Stimulated activated CD8-positive, alpha-beta memory T cell treated with anti-CD3 and anti-CD28 coated beads, Interleukin-12 subunit alpha, Interleukin-12 subunit beta, amount 100 ng/mL, for 24 hours (primary cell): ENCODE data around the gene METTL22.

Experiments used
- DNase-seq: peaks from one replicate; pipeline ENCODE4 v3.0.0-alpha.2; 2020; ENCODE audit errors: extremely low read depth

Gene METTL22

DNA sequence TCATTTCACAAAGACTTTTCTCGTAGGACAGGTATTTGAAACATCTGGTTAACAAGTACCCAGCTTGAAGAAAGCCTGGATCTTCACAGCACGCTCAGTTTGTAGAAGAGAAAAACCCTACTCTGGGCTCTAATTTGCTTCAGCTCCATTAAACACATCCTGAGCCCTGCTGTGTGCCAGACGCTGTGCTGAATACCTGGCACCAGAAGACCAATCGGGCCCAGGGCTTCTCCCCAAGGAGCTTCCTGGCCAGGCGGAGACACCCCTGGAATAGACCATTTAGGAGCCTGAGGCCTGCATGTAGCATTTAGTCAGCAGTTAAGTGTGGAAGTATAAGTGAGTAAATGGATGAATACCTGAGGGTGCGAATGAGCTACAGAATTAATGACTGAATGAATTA, 44.0 kb downstream of the METTL22 start:
- no peak for DNase-seq

DNA sequence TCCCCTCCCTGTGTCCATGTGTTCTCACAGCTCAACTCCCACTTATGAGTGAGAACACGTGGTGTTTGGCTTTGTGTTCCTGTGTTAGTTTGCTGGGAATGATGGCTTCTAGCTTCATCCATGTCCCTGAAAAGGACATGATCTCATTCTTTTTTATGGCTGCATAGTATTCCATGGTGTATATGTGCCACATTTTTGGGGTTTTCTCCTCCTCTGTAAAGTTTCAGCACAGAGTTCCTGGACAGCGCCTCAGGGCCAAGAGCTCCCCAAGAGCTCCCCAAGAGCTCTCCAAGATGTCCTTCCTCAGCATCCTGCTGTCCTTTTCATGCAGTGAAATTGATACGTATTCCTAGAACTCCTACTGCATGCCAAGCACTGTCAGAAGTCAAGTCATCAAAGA, 46.0 kb downstream of the METTL22 start:
- no peak for DNase-seq

DNA sequence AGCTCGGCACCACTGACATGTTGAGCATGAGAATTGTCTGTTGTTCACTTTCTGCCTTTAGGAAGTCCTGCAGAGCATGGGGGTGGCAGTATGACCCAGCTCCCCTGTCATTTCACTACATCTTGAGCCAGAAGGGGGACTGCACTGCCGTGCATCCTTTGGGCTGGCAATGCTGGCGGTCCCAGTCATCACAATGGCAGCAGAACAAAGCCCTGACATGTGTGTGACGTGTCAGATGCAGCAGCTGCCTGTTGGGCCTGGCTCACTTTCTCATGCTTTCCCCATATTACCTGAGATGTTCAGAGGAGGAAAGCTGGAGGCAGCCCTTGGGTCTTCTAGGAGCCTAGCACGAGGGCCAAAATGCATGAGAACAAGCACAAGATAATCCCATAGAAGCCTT, 46.6 kb downstream of the METTL22 start:
- no peak for DNase-seq

DNA sequence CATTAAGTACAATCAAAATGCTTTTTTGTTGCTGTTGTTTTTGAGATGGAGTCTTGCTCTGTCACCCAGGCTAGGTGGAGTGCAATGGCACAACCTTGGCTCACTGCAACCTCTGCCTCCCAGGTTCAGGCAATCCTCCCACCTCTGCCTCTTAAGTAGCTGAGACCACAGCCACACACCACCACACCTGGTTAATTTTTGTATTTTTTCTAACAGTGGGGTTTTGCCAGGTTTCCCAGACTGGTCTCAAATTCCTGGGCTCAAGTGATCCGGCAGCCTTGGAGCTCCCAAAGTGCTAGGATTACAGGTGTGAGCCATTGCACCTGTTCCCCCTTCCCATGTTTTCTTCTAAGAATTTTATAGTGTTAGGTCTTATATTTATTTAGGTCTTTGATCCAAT, 48.0 kb downstream of the METTL22 start:
- DNase-seq = no peak

DNA sequence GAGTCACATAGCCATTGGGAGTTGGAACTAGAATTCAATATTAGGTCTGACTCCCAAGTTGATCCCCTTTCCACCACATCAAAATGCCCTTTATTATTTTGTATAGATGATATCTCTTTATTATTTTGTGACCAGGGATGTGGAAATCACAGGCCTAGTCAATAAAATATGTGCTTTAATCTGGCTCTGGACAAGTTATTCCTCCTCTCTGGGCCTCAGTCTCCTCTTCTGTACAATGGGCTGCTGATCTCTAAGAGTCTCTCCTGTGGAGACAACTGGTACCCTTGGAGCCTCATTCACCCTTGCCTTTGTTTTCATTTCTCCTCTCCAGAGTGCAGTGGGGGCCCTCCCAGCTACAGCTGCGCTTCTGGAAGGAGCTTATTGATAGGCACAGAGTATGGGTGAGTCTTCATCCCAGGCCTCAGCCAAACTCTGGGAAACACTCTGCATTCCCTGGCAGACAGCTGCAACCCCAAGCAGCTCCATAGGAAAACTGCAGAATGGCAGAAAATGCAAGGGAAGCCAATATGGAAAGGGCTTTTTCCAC, 48.6 kb downstream of the METTL22 start:
- DNase-seq = no peak

DNA sequence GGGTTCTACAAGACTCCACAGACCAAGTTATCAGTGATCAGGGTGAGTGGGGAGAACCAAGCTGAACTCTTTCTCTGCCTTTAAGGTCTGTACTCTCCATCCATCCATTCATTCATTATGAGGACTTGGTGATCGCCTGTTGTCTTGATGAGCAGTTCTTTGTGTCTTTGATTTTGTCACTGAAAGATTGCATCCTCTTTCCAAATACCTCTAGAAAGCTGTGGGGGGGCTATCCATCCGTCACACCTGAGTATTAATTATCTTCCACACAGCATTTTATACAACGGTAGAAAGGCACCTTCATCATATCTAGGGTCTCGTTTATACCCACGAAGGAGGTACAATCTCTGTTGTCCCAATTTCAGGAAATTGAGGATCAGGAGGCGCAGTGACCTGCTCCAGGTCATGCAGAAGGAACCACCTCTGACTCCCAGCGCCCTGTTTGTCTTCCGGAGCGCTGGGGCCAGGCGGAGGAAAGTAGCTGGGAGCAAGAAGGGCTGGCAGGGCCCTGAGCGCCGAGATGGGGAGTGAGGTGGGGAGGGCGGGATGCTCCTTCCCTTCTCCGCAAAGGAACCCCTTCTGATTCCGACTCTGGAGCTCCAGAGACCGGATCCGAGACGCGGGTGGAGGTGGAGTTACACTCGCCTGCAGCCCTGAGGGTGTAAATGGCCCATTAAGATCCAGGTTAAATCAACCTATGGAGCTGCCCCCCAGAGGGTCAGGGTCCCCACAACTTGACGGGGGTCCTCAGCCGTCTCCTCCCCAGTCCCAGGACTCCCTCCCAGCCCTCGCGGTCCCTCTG, 52.3 kb downstream of the METTL22 start:
- DNase-seq = no peak

DNA sequence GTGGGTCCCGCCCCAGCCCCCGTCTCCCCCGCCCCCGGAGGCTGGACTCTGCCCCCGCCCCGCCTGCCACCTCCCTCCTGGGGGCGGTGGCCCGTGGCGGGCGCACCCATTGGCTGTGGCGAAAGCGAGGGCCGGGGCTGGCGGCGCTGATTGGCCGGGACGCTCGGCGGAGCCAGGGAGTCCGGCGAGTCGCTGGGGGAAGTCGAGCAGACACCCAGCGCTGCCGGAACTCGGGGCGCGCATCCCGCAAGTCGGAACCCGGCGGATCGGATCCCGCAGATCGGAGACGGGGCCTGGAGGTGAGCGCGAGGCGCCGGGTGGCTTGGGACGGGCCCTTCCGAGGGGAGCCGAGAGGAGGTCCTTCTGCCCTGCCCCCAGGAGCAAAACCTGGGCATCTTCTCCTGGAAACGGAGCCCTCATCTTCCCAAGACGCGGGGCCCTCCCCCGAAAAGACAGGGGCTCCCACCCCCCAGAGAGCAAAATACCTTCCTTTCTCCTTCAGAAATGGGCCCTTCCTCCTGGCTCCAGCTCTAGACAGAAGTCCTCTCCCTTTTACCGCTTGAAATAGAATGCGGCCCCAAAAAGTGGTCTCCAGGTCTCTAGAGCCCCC, 53.0 kb downstream of the METTL22 start, which contains the start of gene ABAT:
ABAT (plus strand) TSS at position 205 of the 610 bp plus-strand sequence. CDS start 61,123 bp downstream, outside the sequence.
- DNase-seq = peak; percentile 70

DNA sequence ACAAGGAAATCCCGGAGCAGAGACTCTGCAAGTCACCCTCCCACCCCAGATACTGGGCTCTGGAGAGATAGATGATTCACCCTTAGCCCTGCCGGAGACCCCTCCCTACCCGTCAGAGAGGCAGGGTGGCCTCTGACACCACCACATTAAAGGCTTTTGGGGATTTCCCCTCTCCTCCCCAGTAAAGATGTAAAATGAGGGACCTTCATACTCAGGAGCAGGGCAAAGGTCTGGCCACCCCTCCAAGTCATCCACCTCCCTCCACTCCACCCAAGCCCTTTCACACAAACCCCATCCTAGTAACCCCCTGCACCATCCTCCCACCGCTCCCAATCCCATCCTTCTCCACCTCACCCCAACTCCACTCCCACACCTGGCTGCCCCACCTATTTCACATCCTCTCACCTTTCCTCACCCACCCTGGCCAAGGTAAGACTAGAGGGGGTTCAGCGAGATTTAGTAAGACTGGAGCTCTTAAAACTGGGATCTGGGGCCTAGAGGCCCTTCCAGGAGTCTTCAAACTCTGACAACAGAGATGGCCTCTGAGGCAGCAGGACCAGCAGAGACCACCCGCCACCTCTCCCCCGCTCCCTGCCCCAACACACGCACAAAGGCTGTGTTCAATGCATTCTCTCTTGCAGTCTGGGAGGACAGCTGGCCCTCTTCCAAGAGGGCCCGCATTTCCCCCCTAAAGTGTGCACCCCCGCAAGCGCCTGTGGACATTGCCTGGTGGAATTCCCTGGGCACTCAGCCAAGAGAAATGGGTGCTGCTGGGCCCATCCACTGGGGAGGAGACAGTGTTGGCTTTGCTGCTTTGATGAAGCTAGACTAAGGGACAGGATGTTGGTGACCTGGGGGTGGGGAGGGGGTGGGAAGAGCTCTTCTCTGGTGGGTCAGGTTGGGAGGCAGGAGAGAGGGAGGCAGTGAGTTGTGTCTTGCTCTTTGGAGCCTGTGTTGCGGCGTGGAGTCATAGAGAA, 54.0 kb downstream of the METTL22 start:
- DNase-seq = no peak

DNA sequence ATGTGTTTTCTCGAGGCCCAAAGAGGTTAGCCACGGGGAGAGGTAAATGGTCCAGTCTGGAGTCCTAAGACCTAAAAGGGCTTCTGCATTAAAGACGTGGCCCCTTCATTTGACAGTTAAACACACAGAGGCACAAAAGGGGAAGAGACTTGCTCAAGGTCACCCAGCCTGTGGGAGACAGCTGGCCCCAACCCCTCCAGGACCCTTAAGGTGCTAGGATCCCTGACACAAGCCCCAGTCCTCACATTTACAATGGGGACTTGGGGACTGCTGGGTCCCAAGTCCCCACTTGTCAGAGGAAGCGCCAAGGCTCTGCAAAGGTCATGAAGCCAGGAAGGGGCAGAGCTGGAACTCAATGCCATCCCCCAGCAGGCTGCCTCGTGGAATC, 54.7 kb downstream of the METTL22 start:
- DNase-seq = no peak

DNA sequence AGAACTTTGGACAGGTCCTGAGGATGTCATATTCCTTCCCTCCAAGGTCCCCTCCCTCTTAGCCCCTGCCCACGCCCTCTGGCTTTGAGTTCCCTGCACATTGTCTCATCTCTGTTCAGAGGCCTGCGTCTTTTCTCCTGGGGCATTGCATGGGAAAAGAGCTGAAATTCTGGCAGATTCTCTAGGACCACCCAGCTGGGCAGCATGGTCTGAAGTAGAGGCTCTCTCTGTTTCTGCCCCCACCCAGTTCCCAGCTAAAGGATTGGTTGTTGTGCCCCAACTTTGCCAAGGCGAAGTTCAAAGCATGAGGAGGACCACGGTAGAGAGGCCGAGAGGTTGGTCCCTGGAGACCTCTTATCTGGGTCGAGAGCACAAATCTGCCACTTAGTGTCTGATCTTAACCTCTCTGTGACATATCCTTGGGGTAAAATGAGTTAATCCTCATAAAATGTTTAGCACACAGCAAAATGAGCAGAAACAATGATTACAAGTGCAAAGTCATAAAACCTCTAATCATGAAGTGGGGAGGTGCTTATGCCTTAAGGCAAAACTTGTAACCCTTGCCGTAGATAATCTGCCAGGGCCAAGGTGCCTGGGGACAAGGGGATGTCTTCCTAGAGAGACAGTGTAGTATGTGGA, 55.4 kb downstream of the METTL22 start:
- no peak for DNase-seq

DNA sequence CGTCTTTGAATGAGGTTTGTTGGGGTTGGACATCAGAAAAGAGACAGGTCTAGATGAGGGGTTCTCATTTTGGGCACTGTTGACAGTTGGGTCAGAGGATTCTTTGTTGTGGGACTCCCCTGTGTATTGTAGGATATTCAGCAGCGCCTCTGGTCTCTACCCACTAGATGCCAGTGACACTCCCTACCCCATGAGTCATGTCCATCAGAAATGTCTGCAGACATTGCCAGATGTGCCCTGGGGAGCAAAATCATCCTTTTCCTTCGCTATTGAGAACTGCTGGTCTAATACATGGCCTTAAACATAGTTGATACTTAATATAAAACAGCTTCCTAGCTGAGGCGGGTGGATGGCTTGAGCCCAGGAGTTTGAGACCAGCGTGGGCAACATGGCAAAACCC, 56.0 kb downstream of the METTL22 start:
- DNase-seq = no peak

DNA sequence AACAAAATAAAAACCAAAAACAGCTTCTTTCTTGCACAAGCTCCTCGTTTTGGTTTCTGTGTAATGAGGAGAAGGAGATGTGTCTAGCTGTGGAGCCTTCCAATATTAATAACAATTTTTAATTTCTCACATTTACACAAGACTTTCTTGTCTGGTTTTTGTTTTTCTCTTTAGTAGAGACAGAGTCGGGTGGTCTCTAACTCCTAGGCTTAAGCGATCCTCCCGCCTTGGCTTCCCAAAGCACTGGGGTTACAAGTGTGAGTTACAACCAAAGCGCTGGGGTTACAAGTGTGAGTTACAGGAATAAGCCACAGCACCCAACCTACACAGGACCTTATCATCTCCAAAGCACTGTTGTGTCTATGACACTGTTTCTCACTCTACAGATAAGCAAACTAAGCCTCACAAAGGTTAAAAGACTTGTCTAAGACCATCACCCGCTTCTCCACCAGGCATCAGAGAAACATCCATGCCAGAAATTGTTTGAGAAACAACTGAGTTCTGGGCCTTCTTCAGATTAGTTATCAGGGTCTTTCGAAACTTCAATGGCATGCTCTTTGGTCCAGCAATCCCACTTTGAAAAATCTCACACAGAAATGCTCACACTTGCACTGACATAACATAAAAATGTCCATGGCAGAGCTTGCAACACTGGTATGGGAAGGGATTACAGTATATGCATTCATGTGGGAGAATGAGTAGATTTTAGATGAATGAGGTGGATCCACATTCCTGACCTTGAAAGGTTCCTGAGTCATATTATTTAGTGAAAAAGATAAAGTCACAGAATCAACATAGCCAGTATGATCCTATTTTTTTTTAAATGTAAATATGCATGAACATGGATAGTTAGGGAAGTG, 56.8 kb downstream of the METTL22 start:
- DNase-seq = no peak

DNA sequence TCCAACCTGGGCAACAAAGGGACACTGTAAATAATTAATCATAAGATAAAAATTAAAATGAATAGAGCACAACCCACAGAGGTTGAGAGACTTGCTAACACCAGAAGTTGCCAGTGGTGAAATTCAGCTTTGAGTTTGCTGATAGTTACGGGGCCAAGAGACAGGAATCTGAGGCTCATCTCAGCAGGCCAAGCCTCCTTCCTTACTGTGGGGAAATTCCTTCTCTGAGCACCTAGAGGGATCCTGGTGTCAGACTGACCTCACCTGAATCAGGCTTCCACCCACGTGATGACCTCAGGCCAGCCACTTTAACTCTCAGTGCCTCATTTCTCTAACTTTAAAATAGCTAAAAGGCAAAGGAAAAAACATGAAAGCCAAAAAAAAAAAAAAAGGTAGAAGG, 57.7 kb downstream of the METTL22 start:
- DNase-seq = no peak

DNA sequence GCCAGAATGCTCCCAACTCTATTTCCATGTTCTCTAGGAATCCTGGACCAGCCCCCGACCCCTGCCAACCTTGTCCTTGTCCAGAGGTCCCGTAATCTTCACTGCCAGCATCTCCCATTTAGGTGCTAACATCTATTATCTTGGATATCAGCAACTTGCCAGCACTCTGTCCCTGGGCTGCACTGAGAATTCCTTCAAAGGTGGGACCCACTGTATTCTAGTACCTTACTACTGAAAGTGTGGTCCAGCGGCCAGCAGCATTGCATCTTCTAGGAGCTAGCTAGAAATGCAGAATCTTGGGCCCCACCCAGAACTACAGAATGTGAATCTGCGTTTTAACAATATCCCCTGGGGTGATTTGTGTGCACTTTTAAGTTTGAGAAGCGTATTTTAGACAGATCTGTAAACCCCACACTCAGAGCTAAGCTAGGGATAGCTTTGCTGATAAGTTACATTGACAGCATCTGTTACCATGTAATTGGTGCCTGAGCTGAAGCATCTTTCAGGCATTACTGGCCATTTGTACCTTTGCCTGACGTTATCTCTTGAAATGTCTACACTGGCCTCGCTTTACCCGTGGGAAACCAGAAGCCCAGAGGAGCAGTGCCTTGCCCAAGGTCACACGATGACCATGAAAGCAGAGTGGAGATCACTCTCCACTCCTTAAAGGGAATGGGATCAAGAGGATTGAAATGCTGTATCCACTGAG, 61.2 kb downstream of the METTL22 start:
- no peak for DNase-seq

DNA sequence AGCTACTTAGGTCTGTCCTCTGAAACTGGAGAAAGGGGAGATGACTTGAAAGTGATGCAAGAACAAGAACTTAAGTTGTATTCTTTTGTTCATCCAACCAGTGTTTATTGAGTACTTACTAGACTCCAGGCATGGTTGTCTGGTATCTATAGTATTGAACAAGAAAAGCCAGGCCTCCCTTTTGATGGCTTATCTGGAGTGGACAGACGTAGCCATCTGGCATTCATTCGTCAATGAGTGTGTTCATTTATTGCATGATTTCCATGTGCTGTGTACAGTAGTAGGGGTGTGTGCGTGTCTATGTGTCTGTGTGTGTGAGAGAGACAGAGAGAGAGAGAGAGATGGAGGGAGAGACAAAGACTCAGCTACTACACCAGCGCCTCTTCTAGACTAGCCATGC, 62.1 kb downstream of the METTL22 start:
- DNase-seq = no peak

DNA sequence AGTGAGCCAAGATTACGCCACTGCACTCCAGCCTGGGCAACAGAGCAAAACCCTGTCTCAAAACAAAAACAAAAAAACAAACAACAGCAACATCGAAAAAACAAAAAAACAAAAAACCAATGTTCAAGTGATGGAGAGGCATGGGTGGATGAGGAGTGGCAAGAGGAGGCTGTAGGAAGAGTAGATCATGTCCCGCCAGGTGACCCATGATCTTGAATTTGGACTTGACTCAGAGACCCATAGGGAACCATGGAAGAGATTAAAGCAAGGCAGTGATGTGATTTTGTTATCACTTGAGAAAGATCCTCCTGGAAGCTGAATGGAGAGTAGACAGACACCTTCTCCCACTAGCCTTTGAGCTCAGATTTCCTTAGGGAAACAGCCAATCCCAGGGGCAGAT, 64.1 kb downstream of the METTL22 start:
- no peak for DNase-seq

DNA sequence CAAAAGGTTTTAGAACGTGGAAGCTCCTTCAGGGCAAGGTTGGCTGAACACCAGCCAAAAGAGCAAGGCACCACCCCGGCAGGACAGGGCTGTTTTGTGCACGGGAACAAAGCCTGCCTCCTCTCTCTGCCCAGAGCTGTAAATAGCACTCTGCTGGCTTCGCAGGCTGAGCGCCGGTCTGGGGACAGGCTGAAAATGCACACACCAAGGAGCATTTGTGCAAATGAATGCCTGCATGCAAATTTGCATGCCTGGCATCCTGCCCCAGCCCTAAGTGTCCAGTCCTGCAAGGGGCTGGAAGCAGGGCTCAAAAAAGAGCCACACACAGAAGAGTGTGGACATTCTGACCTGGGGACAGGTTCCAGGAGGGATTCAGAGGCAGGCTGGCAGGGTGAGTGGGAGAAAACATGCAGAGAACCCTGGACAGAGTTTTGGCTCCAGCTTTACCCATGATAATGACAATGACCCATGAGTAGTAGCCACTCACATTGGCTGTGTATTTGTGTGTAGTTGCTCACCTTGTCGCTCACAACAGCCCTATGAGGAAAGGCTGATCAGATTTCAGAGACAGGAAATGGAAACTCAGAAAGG, 64.6 kb downstream of the METTL22 start:
- no peak for DNase-seq

DNA sequence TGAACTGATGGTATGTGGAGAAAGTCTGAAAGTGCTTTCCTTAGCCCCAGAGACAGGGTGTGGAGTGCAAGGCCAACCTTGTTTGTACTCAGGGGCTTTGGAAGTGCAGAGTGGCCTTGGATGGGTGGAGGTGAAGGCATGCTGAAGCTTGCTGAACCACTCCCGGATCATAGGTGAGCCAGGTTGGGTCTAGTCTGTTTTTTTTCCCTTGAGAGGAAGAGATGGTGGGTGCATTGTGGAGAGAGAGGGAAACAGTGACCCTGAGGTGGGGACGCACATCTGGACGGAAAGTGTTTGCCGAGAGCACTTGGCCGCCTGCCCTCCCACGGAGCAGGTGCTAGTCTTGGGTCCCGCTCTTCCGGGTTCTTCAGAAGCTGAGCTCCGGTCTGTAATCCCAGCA, 65.4 kb downstream of the METTL22 start:
- DNase-seq = no peak

DNA sequence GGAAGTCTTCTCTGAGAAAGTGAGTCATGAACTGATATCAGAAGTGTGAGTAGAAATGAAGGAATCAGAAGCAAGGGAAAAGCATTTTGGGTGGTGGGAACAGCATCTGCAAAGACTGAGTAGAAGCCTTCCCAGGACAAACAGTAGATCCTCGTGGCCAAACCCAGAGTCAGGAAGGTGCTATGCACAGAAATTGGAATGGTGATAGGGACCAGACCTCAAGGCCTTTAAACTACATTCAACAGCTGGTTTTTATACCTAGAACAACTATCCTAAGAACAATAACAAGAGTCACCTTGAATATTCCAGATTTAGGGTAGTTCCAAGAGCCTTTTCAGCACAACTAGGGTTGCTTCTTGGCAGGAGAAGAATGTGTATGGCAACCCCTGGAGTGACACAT, 68.2 kb downstream of the METTL22 start:
- no peak for DNase-seq

DNA sequence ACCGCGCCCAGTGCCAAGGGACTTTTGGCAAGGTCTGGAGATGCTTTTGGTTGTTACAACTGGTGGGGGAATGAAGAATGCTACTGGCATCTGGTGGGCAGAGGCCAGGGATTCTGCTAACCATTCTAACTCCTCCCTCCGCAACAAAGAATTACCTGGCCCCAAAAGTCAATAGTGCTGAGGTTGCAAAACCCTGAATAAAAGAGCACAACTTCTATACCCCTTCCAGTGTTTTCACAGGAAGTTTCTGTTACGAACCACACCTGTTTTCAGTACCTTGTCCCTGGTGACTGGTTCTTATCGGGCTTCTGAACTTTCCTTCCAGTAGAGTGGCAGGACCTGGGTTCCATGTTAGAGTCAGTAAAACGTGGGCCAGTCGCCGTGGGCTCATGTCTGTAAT, 70.2 kb downstream of the METTL22 start:
- no peak for DNase-seq
